ENCODE results near the gene USP46.

The USP46 gene

GRCh38 chr4:52578951-52579350 lies 80.2 kb downstream of the USP46 start:
- no peaks in the 10 kb centered on the region for H3K27me3 ChIP-seq (ENCODE audit: insufficient read depth, poor library complexity, severe bottlenecking)
- H3K4me1 ChIP-seq (ENCODE audit: insufficient read depth, poor library complexity, severe bottlenecking) = no peaks in the 10 kb centered on the region
- H3K9me3 ChIP-seq (ENCODE audit: severe bottlenecking) = no peaks in the 10 kb centered on the region
- no peak for DNase-seq (ENCODE audit: low spot score)
- no peaks in the 10 kb centered on the region for H3K36me3 ChIP-seq (ENCODE audit: low read depth)
- no peak overlapping the region for H3K27ac ChIP-seq (ENCODE audit: poor library complexity, severe bottlenecking)
- H3K4me3 ChIP-seq (ENCODE audit: severe bottlenecking) = no peak overlapping the region
- no peak for TF ChIP-seq CTCF (IDR thresholded peaks at IDR 0.05; ENCODE audit: poor library complexity, severe bottlenecking)
- ATAC-seq (ENCODE audit: low read depth) = no peak

GRCh38 chr4:52577624-52577962 lies 81.5 kb downstream of the USP46 start:
- H3K9me3 ChIP-seq (ENCODE audit: severe bottlenecking) = no peaks in the 10 kb centered on the region
- no peaks in the 10 kb centered on the region for H3K27me3 ChIP-seq (ENCODE audit: insufficient read depth, poor library complexity, severe bottlenecking)
- no peak for TF ChIP-seq CTCF (IDR thresholded peaks at IDR 0.05; ENCODE audit: poor library complexity, severe bottlenecking)
- no peak for DNase-seq (ENCODE audit: low spot score)
- no peak for ATAC-seq (ENCODE audit: low read depth)
- H3K4me1 ChIP-seq (ENCODE audit: insufficient read depth, poor library complexity, severe bottlenecking) = peaks cover 4% of the 10 kb centered on the region
- no peak overlapping the region for H3K4me3 ChIP-seq (ENCODE audit: severe bottlenecking)
- H3K36me3 ChIP-seq (ENCODE audit: low read depth) = no peaks in the 10 kb centered on the region
- no peak overlapping the region for H3K27ac ChIP-seq (ENCODE audit: poor library complexity, severe bottlenecking)

- no peak for ATAC-seq (ENCODE audit: low read depth)
- no peaks in the 10 kb centered on the region for H3K9me3 ChIP-seq (ENCODE audit: severe bottlenecking)
- no peaks in the 10 kb centered on the region for H3K36me3 ChIP-seq (ENCODE audit: low read depth)
- TF ChIP-seq CTCF (IDR thresholded peaks at IDR 0.05; ENCODE audit: poor library complexity, severe bottlenecking) = no peak
- peaks cover 4% of the 10 kb centered on the region for H3K4me1 ChIP-seq (ENCODE audit: insufficient read depth, poor library complexity, severe bottlenecking)
- H3K4me3 ChIP-seq (ENCODE audit: severe bottlenecking) = no peak overlapping the region
- H3K27me3 ChIP-seq (ENCODE audit: insufficient read depth, poor library complexity, severe bottlenecking) = no peaks in the 10 kb centered on the region
- H3K27ac ChIP-seq (ENCODE audit: poor library complexity, severe bottlenecking) = no peak overlapping the region
- no peak for DNase-seq (ENCODE audit: low spot score)
Observed at GRCh38 chr4:52576961-52577623, 82.0 kb downstream of the USP46 start.

GRCh38 chr4:52576326-52576725 lies 82.8 kb downstream of the USP46 start:
- TF ChIP-seq CTCF (IDR thresholded peaks at IDR 0.05; ENCODE audit: poor library complexity, severe bottlenecking) = no peak
- Histone ChIP-seq H3K27ac (ENCODE audit: poor library complexity, severe bottlenecking) (no peak overlapping the region), H3K27me3 (ENCODE audit: insufficient read depth, poor library complexity, severe bottlenecking) (no peaks in the 10 kb centered on the region), H3K4me1 (ENCODE audit: insufficient read depth, poor library complexity, severe bottlenecking) (peaks cover 4% of the 10 kb centered on the region), H3K4me3 (ENCODE audit: severe bottlenecking) (no peak overlapping the region), H3K9me3 (ENCODE audit: severe bottlenecking) (no peaks in the 10 kb centered on the region), H3K36me3 (ENCODE audit: low read depth) (no peaks in the 10 kb centered on the region)
- DNase-seq (ENCODE audit: low spot score) (no peak), ATAC-seq (ENCODE audit: low read depth) (no peak)

GRCh38 chr4:52575406-52575805 lies 83.7 kb downstream of the USP46 start:
- no peaks in the 10 kb centered on the region for H3K27me3 ChIP-seq (ENCODE audit: insufficient read depth, poor library complexity, severe bottlenecking)
- H3K4me3 ChIP-seq (ENCODE audit: severe bottlenecking) = no peak overlapping the region
- DNase-seq (ENCODE audit: low spot score) = no peak
- H3K9me3 ChIP-seq (ENCODE audit: severe bottlenecking) = no peaks in the 10 kb centered on the region
- no peak for TF ChIP-seq CTCF (IDR thresholded peaks at IDR 0.05; ENCODE audit: poor library complexity, severe bottlenecking)
- no peak for ATAC-seq (ENCODE audit: low read depth)
- H3K36me3 ChIP-seq (ENCODE audit: low read depth) = no peaks in the 10 kb centered on the region
- H3K27ac ChIP-seq (ENCODE audit: poor library complexity, severe bottlenecking) = no peak overlapping the region
- peaks cover 4% of the 10 kb centered on the region for H3K4me1 ChIP-seq (ENCODE audit: insufficient read depth, poor library complexity, severe bottlenecking)

Data from RWPE2 (cell line).